Esophagus squamous epithelium (tissue), 4 donors: Measurements from ENCODE around the gene DDX55.
"Not testable (repeated sequence)": the region's sequence is repeated elsewhere in the genome, so short reads cannot be mapped to it uniquely, and the experiment has no call there.

ENCODE experiments used
- CTCF ChIP-seq, 6 experiments: fragments of 450-650 bp in 4 of 6; fragments of 200-600 bp in 2 of 6; sonication (generic) in 2 of 6; IDR thresholded peaks; one replicate each; pipeline ENCODE4 v1.5.1; 2016 to 2019; ENCODE audit warnings: antibody characterized with exemption in 6 of 6, mild to moderate bottlenecking in 4 of 6, moderate library complexity in 4 of 6
- POLR2A ChIP-seq, 4 donors: fragments of 450-650 bp; IDR thresholded peaks; one replicate each; pipeline ENCODE4 v1.6.1; 2017; ENCODE audit warnings: antibody characterized with exemption in 4 of 4, mild to moderate bottlenecking in 4 of 4, moderate library complexity in 3 of 4

DNA sequence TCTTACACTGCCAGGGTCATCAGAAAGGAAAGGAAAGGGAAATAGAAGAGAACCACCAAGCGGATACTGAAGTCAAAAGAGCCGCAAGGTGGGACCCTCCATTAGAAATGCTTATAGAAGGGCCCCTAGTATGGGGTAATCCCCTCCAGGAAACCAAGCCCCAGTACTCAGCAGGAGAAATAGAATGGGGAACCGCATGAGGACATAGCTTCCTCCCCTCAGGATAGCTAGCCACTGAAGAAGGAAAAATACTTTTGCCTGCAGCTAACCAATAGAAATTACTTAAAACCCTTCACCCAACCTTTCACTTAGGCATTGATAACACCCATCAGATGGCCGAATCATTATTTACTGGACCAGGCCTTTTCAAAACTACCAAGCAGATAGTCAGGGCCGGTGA is 47.1 kb upstream of the DDX55 start:
- not testable (repeated sequence) for TF ChIP-seq CTCF, POLR2A (IDR thresholded peaks at IDR 0.05)
